CD4-positive, alpha-beta T cell treated with Interleukin-6 for 4 hours (primary cell): ENCODE measurements around the gene SLC22A5.
"Not testable (repeated sequence)": the region's sequence is repeated elsewhere in the genome, so short reads cannot be mapped to it uniquely, and the experiment has no call there.

Source experiments
- DNase-seq: peaks from one replicate; pipeline ENCODE4 v3.0.0-alpha.2; 2020; ENCODE audit warnings: mixed read lengths

The SLC22A5 gene

DNA sequence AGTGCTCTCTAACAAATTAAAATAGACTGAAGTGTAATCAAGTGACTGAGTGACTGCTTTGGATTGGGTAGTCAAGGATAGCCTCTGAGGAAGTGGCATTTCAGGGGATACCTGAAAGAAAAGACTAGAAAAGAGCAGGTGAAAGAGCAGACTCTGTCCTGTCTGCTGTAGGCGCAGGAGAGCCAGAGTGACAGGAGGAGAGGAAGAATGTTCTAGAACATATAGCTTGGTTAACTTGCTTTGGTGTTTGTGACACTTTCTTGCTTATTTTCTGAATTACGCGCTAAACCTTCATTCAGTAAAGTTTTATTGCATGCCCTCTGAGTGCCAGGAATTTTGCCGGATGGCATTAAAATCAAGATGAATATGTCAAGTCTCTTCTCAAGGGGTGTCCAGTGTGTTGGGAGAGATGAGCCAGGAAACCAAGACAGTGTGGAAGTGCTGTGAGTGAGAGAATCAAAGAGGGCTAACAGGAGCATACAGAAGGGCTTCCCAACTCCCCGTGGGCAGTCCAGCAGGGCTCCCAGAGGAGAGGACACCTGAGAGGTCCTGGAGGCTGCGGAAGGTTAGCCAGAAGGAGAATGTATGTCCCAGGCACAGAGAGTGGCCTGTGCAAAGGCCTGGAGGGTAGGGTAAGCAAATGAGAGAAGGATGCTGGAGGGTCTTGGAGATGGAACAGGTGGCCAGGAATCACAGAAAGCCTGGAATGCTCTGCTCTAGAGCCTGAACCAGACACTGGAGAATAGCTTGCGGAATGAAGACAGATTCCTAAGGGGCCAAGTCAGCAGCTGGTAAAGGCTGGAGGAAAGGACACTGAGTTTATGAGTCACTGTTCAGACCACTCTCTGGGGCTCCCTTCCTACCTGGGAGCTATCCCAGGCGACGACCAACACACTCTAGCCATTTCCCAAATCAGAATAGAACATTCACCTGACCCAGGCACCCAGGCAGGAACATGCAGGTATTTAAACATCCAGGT, 59.3 kb downstream of the SLC22A5 start:
- DNase-seq = no peak

DNA sequence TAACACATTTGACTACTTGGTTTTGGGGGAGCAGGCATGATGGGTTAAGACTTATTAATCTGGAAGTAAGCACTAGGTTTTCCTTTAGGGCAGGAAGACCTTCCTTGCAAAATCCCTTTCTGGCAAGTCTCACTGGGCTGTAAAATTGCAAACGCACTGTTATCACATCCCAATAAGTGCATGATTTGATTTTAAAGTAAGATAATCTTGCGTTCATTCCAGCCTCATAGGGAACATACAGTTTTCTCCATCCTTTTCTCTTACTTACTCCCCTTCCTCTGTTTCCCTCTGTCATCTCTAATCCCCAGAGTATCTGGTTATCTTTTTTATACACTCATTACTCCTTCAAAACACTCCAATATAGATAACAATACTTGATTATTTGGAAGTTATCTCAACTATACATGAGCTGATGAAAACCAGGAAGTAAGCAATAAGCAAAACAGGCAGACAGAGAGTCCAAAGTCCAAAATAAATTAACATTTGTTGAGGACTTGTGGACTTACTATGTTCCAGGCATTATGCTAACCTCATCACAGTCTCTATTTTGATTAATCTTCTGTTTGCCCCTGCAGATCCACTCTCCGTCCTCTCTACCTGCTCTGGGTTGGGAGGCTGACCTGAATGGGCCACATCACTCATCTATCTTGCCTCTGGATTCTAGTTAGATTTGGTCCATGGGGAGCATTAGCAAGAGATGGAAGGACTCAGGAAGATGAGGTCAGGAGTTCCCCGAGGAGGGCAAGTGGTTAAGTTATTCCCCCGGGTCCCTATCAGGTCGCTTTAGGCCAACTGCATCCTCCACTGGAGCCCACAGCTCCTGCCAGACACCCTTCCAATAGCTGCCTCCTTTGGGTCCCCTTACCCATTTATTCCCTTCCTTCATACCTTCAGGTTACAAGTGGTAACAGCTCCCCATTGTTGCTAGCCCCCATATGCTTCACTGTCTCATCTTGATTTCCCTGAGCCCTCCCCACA, 60.2 kb downstream of the SLC22A5 start:
- DNase-seq = no peak

DNA sequence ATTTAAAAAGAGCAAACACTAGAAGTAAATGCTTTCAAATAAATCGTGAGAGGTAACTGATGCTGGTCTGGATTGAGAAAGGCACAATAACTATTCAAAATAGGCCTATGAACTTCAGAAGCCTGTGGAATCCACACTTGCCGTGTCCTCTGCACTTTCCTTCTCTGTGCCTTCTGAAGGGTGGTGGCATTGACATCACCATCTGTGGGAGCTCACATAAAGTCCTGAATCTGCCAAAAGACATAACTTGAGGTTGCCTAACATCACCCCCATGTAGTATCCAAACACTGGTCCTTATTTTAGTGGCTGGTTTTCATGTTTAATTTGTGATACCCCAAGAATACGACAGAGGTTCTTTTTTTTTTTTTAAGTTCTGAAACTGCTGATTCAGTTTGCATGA, 61.2 kb downstream of the SLC22A5 start:
- no peak for DNase-seq

DNA sequence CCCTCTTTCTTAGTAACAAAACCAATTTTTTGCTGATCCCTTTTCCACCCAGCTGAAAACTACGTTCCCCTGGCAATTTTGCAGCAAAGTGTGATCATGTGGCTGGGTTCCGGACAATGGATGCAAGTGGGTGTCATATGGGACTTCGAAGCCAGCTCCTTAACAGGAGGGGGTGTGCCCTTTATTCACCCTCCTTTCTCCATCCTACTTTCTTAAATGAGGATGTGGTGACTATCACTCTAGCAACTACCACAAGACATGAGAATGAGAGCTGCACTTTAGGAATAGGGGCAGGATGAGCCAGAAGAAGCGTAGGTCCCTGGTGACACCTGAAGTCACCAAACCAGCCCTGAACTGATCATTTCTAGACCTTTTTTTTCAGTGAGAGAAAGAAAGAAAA, 62.1 kb downstream of the SLC22A5 start:
- no peak for DNase-seq

DNA sequence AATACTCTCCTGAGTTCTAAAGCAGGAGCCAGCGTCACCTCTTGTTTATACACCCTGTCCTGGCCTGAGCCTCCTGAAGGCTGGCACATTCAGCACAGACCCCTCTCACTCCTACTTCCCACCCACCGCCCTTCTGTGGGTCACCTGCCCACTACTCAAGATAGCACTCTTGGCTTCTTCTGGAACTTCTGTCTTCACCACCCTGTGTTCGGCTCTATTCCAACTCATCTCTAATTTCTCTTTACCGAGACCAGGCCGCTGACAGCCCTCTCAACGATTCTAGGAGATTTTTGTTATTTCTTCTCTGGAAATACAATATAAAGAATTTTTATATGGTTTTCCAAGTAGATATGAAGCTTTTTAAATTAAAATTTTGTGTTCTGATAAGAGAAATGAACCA, 63.6 kb downstream of the SLC22A5 start:
- no peak for DNase-seq

DNA sequence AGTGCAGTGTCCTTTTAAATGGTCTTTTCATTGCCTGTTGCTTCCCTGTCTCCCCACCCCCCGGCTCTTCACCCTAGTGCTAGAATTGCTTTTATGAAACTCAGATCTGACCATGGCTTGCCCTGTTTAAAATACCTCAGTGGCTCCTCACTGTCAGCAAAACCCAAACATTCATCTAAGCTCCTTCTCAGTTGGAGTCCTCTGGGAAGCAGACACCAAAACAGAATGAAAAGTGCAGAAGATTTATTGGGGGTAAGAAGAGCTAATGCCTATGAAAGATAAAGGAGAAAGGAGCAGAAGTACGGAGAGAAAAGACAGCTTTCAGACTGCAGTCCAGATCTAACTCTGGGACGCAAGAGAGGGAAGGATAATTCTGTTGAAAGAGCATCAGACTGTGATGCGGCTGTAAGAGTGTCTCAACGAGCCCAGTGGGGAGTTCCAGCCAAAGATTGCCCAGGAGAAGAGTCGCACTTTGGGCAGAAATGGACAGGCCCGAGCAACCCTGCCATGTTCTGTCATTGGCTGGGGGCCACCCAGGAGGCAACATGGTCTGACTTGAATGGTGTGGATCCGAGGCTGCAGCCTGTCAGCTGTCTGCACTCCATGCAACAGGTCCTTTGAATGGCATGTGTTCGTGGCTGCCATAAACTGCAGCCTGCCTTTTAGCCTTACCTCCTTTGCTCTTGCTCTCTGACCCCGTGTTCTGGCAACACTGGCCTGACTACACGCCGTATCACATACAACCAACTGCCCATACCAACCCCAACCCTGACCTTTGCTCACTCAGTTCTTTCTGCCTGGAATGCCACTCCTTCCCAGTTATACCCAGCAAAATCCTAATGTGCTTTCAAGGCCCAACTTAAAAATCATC, 65.1 kb downstream of the SLC22A5 start:
- DNase-seq = no peak

DNA sequence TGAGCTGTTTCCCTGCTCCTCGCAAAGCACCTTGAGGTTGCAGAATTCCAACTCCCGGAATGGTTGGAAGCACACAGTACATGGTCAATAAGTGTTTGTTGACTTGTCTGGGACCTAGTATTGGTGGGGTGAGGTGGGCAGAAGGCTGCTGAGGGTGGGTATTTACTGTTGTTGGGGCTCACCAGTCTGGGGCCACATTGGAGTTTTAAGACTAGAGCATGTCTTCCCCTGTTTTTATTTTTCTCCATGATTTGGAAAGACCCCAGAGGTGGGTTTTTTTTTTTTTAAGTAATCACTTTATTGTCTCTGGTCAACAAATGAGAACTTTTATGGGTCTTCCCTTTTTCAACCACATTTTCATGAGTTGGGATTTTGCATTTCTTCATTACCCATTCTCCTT, 65.9 kb downstream of the SLC22A5 start:
- DNase-seq = no peak

DNA sequence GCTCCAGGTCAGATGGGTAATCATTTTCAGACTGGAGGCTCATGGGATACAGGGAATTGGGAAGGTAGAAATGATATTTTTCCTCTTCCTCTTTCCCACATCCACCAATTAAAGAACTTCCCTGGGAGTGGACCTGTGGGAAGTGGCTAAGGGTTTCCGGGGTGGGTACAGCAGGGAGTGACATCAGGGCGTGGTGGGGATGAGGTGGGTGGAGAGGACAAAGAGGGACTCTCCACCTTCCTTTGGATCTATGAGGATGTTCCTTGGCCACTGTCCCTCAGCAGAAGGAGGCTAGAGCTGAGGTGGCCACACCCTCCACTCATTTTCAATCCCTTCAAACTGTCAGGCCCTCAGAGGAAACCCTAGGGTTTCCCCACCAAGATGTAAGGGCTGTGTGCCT, 66.4 kb downstream of the SLC22A5 start:
- DNase-seq = no peak

DNA sequence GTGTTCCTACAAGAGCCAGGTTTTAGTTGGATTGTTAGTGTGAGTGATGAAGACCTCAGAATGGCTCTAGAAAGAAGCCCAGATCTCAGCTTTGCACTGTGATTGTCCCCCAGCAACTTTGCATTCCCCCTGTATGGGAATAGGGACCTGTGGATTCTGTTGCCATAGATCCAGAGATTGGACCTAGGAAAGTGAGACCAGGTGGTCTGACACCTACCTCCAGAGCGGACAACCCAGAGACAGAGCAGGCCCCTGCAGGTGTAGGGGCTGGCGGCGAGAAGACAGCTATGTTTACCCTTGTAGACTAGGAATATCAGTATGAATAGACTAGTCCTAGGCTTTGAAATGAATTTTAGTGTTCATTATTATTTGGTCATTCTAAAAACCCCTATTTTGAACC, 67.4 kb downstream of the SLC22A5 start:
- no peak for DNase-seq

DNA sequence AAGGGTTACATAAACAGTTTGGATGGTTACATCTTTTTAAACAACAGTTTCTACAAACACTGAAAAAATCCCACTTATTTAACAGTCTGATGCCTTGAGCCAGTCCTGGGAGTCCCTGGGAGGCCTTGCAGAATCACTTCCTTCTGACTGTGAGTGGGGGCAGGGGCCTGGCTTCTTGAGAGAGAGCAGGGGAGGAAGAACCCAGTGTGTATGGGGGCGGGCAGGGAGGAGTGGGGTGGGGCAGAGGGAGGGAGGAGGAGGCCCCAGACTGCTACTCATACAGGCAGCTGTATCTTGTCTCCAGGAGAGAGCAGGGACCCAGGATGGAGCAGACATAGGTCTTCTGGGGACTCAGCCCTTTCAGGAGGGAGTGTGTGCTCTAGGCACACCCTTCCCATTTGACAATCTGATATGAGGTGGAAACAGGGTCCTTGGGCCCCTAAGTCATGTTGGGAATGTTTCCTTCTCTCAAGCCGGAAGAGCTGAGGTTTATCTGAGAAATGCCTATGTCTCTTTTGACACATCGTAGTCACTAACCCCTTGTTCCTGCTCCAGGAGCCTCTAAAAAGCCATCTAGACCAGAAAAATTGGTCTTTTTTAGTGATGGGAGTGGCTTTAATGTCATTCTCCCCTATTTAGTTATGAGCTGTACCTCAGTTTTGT, 68.2 kb downstream of the SLC22A5 start:
- DNase-seq = peak; percentile 83

DNA sequence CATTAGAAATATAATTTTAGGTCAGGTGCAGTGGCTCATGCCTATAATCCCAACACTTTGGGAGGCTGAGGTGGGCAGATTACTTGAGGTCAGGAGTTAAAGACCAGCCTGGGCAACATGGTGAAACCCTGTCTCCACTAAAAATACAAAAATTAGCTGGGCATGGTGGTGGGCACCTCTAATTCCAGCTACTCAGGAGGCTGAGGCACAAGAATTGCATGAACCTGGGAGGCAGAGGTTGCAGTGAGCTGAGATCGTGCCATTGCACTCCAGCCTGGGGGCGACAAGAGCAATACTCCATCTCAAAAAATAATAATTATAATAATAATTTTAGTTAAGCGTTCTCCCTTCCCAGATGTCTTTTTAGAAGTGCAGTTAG, 68.7 kb downstream of the SLC22A5 start:
- DNase-seq = not testable (repeated sequence)

DNA sequence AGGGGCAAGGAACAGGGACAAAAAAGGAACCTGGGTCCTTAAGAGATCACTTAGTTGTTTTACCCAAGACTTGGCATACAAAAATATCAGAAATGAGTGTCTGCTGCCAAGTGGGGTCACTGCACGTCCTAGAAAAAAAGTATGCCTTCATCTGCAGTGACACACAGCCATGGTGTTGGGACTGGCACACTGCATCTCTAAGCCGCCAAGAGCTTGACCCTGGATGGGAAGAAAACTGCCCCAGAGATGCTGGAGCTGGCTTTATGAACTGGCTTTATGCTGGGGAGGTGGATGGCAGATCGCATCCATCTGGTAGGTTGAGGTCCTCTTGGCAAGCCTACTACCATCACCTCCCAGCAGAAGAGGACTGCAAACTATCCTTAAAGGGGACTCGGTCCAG, 69.4 kb downstream of the SLC22A5 start:
- no peak for DNase-seq

DNA sequence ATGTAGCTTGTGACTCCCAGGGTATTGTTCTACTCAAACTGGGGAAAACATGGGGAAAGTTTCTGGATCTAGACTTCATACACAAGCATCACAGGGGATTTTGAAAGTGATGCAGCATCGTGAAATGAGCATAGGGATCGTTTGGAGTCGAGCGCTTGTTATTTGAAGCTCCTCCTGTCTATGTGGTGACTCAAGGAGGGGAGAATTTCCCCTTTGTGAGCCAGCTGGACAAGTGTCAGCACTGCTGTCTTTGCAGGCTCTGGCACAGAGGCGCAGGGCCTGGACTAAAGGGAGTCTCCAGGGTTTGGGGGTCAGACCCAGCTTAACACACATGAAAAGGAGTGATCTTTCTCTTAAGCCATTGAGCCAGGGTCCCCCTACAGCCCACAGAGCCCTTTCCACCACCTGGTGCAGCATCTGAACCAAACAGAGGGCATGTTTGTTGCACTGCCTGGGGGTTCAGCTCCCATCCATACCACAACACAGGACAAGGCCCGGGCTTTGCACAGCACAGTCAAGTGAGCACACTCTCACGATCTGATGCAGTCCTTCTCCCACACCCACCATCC, 70.1 kb downstream of the SLC22A5 start:
- no peak for DNase-seq

DNA sequence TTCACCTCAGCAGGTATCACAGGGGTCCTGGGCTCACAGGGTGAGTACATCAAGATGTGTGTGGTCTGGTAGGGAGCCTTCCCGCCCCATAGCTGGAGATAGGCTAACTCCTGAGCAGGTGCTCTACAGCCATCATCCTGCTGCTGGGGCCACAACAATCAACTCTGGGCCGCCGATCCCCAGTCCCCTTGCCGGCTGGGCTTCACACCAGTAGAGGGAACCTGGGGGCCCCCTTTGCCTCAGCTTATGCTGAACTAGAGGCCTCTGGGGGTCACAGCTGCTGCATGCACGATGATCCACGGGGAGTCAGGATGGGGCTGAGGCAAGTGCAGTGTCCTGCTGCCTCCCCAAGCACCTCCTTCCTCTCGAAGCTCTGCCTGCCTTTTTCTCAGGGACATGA, 74.6 kb downstream of the SLC22A5 start:
- no peak for DNase-seq
